Endothelial cell of umbilical vein (primary cell): ENCODE measurements around the gene TFAP2D. TPM values are rescaled to one million over a fixed set of nuclear protein-coding genes. Genes with fewer than 3 reads are reported as not detected.

Experiments used
- BruUV-seq: library from RNA; stranded (reverse); fragments of 400-500 nt; replicated peaks from 2 replicates; lab custom pipeline; 2021; lab: Mats Ljungman, UMichigan
- CTCF ChIA-PET: fragments of 300-600, 350-600 bp; sonication (Branson Sonifier 250); formaldehyde crosslinking; loops from one replicate; lab custom pipeline; 2021; ENCODE audit warnings: antibody characterized with exemption, inconsistent platforms; lab: Charles Lee
- POLR2A ChIA-PET: fragments of 300-600, 350-600 bp; sonication (Branson Sonifier 250); formaldehyde crosslinking; loops from one replicate; lab custom pipeline; 2021; ENCODE audit warnings: antibody characterized with exemption, inconsistent platforms; lab: Charles Lee
- DNase-seq: peaks from one replicate; pipeline ENCODE4 v3.0.0-alpha.2; 2011; ENCODE audit warnings: low read depth, low spot score
- FAIRE-seq: peaks from 2 replicates; lab custom pipeline; 2011; peaks lifted over from hg19 to GRCh38; lab: Jason Lieb, UNC
- H2AFZ ChIP-seq: 2 replicates; pipeline ENCODE4 v1.6.0; 2012; ENCODE audit warnings: low read depth, low read length, control low read depth, inconsistent platforms
- H3K27ac ChIP-seq: 2 replicates; pipeline ENCODE4 v1.5.1; 2011; ENCODE audit warnings: low read depth, mild to moderate bottlenecking, control low read depth, low read length, moderate library complexity; ENCODE audit not compliant: insufficient read depth
- H3K27me3 ChIP-seq, 2 experiments: 2 replicates each; pipeline versions ENCODE4 v1.6.0 to v1.6.1; 2011; ENCODE audit warnings: low read length in 2 of 2, mixed read lengths in 1 of 2; ENCODE audit not compliant: control insufficient read depth in 2 of 2, insufficient read depth in 2 of 2
- H3K36me3 ChIP-seq, 2 experiments: 2 replicates in 1 of 2; 3 replicates in 1 of 2; pipeline ENCODE4 v1.5.1; 2011; ENCODE audit warnings: low read length in 2 of 2, mild to moderate bottlenecking in 1 of 2, moderate library complexity in 1 of 2; ENCODE audit not compliant: control insufficient read depth in 2 of 2, insufficient read depth in 2 of 2; ENCODE audit errors: extremely low read depth in 1 of 2
- H3K4me1 ChIP-seq: 3 replicates; pipeline ENCODE4 v1.5.1; 2011; ENCODE audit warnings: mild to moderate bottlenecking, low read length; ENCODE audit not compliant: control insufficient read depth, insufficient read depth; ENCODE audit errors: extremely low read depth
- H3K4me2 ChIP-seq: 2 replicates; pipeline ENCODE4 v1.6.1; 2011; ENCODE audit warnings: low read length, control low read depth, mixed read lengths; ENCODE audit not compliant: insufficient read depth
- H3K4me3 ChIP-seq, 3 experiments: fragments of 200-600 bp in 1 of 3; sonication (generic), shearing (Covaris generic) in 1 of 3; replicated peaks in 1 of 3; 2 replicates each; pipeline ENCODE4 v1.5.1; 2011 to 2016; ENCODE audit warnings: control low read depth in 3 of 3, low read length in 3 of 3, mild to moderate bottlenecking in 2 of 3, inconsistent platforms in 1 of 3, low read depth in 1 of 3, moderate library complexity in 1 of 3; ENCODE audit not compliant: insufficient read depth in 1 of 3
- H3K79me2 ChIP-seq: 2 replicates; pipeline ENCODE4 v1.6.0; 2012; ENCODE audit warnings: low read length, inconsistent platforms; ENCODE audit not compliant: control insufficient read depth, insufficient read depth
- H3K9ac ChIP-seq: replicated peaks from 2 replicates; pipeline ENCODE3; 2011; ENCODE audit warnings: low read length, control low read depth; ENCODE audit not compliant: insufficient read depth; ENCODE audit errors: extremely low read depth
- H3K9me1 ChIP-seq: replicated peaks from 3 replicates; pipeline ENCODE4 v1.6.0; 2011; ENCODE audit warnings: mild to moderate bottlenecking, low read length; ENCODE audit not compliant: control insufficient read depth, insufficient read depth; ENCODE audit errors: extremely low read depth
- H3K9me3 ChIP-seq: replicated peaks from 2 replicates; pipeline ENCODE4 v1.5.1; 2012; ENCODE audit warnings: low read length, inconsistent platforms; ENCODE audit not compliant: control insufficient read depth, insufficient read depth
- H4K20me1 ChIP-seq: replicated peaks from 2 replicates; pipeline ENCODE3; 2011; ENCODE audit warnings: mild to moderate bottlenecking, low read length; ENCODE audit not compliant: control insufficient read depth, insufficient read depth; ENCODE audit errors: extremely low read depth
- EZH2 ChIP-seq: IDR thresholded peaks from 2 replicates; pipeline ENCODE4 v1.6.1; 2012; ENCODE audit warnings: borderline replicate concordance, low read depth, mild to moderate bottlenecking, moderate library complexity, low read length, inconsistent platforms; ENCODE audit not compliant: severe bottlenecking
- JUN ChIP-seq: IDR thresholded peaks from 2 replicates; pipeline ENCODE4 v1.6.1; 2011; ENCODE audit warnings: borderline replicate concordance, low read depth; ENCODE audit not compliant: insufficient read length, insufficient read depth
- POLR2A ChIP-seq: IDR thresholded peaks from 2 replicates; pipeline ENCODE4 v1.6.1; 2012; ENCODE audit warnings: low read depth, mild to moderate bottlenecking, control low read depth, low read length
- POLR2AphosphoS5 ChIP-seq: IDR thresholded peaks from 2 replicates; pipeline ENCODE4 v1.6.1; 2012; ENCODE audit warnings: low read depth, mild to moderate bottlenecking, control low read depth, low read length, moderate library complexity; ENCODE audit not compliant: insufficient read depth
- dilution Hi-C: fragments of 300-500 bp; cut with MboI; formaldehyde crosslinking; loops from one replicate; pipeline ENCODE4 v1.15.0; 2019; ENCODE audit warnings: low sequenced_read_pairs; ENCODE audit not compliant: extremely low pct_ligation_motif_present
- intact Hi-C: fragments of 100-400 bp; cut with micrococcal nuclease; formaldehyde crosslinking; loops from one replicate; pipeline ENCODE4 v1.10.0; 2022
- polyA plus RNA-seq, 4 experiments: library from polyadenylated mRNA; depleted of rRNA in 3 of 4; stranded (reverse) in 3 of 4; unstranded in 1 of 4; fragments of >200 nt; gene quantifications; 2 replicates each; pipeline versions ENCODE4 v1.2.1 to v1.2.3, GENCODE V29; 2011 to 2012; ENCODE audit warnings: missing spikeins in 1 of 4
- total RNA-seq: library from RNA; stranded (reverse); gene quantifications from 2 replicates; pipeline ENCODE4 v1.2.3, GENCODE V29; 2021

Gene TFAP2D
- total and polyA plus RNA-seq, 2 donors (not counting 3 experiments of a cell fraction or from before 2014, with no cell fraction given): not detected

- no peak overlapping the region for H3K27ac ChIP-seq
- H3K4me1 ChIP-seq: no peaks in the 10 kb centered on the region
- H3K4me3 ChIP-seq: no peak overlapping the region
- H3K27me3 ChIP-seq: peaks cover 73 to 93% of the 10 kb centered on the region in 2 experiments
- no peak for FAIRE-seq
- ChIA-PET POLR2A (no interaction called here), CTCF (no interaction called here)
- no peak overlapping the region for H3K4me2 ChIP-seq
- H3K9me3 ChIP-seq: no peaks in the 10 kb centered on the region
- dilution Hi-C loops: no loop called here
- no peaks in the 10 kb centered on the region for H3K9me1 ChIP-seq
- no peak overlapping the region for H2AFZ ChIP-seq
- H3K79me2 ChIP-seq: no peaks in the 10 kb centered on the region
- DNase-seq: no peak
- H3K36me3 ChIP-seq: no peaks in the 10 kb centered on the region
- no peak overlapping the region for H3K9ac ChIP-seq
- TF ChIP-seq EZH2: peak; percentile 14
- TF ChIP-seq POLR2AphosphoS5: no peak
- no peaks in the 10 kb centered on the region for H4K20me1 ChIP-seq
- intact Hi-C loops: no loop called here
- BruUV-seq: no TSS peak
Observed at GRCh38 chr6:50711686-50712085, 1.6 kb upstream of the TFAP2D start.

GRCh38 chr6:50712291-50712690 lies 1.0 kb upstream of the TFAP2D start:
- dilution Hi-C loops (no loop called here), intact Hi-C loops (no loop called here)
- H3K27me3 ChIP-seq: peaks cover 76 to 94% of the 10 kb centered on the region in 2 experiments
- DNase-seq: no peak
- H3K9me1 ChIP-seq: no peaks in the 10 kb centered on the region
- no peaks in the 10 kb centered on the region for H3K79me2 ChIP-seq
- H3K4me1 ChIP-seq: no peaks in the 10 kb centered on the region
- H3K27ac ChIP-seq: no peak overlapping the region
- H3K4me3 ChIP-seq: no peak overlapping the region
- no peak overlapping the region for H2AFZ ChIP-seq
- no peaks in the 10 kb centered on the region for H3K9me3 ChIP-seq
- no peak overlapping the region for H3K9ac ChIP-seq
- H4K20me1 ChIP-seq: no peaks in the 10 kb centered on the region
- BruUV-seq: no TSS peak
- no peak for FAIRE-seq
- no peaks in the 10 kb centered on the region for H3K36me3 ChIP-seq
- POLR2A ChIA-PET: no interaction called here
- H3K4me2 ChIP-seq: no peak overlapping the region
- CTCF ChIA-PET: interaction anchor here (1.6 kb wide), 1 partner anchor 9 kb away, joined by 3 read pairs; no protein-coding TSS in a partner anchor
- TF ChIP-seq POLR2AphosphoS5: no peak
- no peak for TF ChIP-seq POLR2A
- no peak for TF ChIP-seq JUN
